ENCODE measurements around the gene GGN.
"Not testable (repeated sequence)": the region's sequence is repeated elsewhere in the genome, so short reads cannot be mapped to it uniquely, and the experiment has no call there.

Gene GGN

DNA sequence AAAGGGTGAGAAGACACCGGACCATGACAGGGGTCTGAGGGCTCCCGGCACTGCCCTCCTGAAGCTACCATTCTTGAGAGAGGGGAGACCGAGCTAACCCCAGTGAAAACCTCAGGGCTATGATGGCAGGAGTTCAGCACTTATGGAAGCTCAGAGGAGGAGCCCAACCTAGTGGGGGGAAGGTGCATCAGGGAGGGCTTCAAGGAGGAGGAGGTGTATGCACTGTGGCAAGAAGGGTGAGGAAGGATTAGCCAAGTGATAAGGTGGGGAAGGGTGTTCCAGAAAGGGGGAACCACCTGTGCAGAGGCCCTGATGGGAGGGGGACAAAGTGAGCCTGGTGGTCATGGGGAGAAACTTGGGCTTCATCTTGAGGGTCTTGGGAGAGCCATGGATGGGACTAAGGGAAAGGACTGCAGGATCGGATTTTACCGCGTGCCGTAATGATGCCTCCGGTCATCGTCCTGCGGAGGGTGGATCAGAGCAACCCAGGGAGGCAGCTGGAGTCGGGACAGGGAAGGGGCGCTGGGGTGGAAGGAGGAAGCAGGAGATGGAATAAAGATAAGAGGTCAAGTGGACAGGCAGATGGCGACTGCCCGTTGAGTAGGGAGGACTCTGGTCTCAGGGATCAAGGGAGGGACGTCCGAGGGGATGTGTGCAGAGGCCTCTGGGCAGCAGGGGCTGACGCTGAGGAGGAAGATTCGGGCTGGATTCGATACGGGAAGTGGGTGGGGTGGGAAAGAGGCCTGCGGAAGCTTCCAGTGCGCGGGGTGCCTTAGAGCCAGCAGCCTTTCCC, 26.8 kb downstream of the GGN start:
- peak; percentile 35 for DNase-seq

DNA sequence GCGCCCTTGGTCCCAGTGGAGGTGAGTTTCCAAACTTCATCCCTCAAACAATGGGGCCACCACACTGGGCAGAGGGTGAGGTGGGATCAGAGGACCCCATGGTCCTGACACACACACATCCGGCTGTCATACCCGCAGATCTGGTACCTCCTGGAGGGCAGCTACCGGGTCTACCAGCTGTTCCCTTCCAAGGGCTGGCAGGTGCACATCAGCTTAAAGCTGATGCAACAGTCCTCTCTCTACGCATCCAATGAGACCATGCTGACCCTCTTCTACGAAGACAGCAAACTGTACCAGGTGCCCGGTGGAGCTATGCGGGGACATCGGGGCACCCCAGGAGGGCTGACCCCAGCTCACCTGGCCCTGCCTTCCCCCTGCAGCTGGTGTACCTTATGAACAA, 27.5 kb downstream of the GGN start:
- DNase-seq, result peak; percentile 7

DNA sequence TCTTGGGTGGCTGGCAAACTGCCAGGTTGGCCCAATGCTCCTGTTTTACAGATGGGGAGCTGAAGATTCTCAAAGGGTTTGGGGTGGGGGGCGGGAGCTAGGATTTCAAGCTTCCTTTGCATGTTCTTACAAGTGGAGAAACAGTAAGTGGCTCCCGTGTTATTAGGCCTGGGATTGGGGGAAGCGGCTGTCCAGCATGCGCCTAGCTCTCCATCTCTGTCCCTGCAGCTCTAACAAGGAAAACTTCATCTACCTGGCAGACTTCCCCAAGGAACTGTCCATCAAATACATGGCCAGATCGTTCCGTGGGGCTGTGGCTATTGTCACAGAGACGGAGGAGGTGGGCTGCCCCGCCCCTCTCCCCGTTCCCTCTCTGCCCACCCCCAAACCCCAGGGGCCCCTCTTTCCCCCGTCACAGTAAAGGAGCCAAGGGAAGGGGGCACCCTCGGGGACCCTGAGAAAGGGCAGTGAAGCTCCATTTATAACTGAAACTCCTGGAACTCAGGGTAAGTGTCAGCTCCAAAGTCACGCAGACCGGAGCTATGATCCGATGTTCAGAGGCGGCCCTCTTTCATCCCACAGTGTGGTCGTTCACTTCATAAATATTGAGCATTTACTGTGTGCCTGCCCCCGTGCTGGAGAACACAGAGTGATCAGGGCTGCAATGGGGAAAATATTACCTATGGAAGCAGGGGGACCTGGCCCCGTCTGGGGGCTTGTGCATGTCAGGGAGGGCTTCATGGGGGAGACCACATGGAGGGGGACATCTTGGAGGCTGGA, 28.4 kb downstream of the GGN start:
- no peak for DNase-seq

DNA sequence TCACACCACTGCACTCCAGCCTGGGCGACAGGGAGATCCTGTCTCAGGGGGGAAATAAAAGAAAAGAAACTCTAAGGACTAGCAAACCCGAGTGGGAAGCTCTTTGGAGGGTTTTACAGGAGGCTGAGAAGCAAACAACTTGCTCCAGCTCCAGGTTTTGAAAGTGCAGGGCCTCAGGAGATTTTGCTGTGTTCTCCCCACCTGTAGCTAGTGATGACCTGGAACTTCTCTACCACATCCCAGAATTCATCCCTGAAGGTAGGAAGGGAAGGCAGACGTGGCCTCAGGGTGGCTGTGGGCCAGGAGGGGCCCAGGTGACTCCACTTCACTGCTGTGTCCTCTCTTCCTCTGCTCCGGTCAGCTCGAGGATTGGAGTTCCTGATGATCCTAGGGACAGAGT, 29.8 kb downstream of the GGN start:
- no peak for DNase-seq

DNA sequence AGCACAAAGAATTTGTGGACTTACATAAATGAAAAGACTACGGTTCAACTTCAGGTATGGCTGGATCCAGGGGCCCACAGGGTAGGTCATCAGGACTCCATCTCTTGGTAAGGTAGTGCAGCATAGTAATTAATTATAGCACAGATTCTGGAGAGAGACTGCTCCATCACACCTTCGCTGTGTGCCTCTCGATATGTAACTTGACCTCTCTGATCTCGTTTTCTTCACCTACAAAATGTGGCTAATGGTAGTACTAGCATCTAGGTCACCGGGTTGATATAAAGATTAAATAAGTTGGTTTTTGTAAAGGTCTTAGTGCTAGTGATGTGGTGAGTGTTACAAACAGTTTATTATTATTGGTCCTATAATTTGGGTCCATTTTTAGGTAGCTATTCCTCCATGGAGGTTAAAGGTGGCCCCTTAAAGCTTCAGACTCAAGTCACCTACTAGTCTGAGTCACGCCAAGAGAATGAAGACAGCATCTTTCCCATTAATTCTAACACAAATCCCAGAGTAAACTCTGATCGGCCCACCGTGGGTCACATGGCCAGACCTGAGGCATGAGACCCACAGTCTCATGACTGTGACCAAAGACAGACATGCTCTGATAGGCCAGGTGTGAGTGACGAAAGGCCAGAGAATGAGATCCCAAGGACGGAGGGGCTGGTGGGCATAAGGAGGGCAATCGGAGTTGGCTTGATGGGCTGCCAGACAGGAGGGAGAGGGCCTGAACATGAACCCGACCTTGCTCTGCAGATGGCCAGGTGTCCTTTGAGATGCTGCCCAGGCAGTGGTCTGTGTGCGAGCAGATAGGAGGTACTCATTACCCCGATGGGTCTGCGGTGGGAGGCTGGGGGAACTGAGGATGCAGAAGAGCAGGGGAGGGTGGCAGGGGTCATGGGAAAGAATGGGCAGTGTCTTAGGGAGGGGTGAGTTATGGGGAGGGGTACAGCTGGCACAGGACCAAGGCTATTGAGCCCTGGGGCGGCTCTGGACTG, 31.8 kb downstream of the GGN start:
- DNase-seq, result no peak

DNA sequence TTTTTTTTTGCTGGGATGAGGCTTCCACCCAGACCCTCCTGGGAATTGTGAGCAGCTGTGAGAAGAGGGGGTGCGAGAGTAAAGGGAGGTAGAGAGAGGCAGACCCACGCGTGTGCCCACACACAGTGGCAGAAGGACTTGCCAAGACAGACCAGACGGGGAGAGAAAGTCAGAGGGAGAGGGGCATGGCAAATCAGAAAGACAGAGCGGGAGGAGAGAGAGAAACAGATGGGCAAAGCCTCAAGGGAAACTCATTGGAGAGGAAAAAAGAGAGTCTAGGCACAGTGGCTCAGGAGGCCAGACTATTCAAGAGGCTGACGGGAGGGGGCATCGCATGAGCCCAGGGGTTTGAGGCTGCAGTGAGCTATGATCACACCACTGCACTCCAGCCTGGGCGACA, 35.2 kb downstream of the GGN start:
- DNase-seq, result no peak

DNA sequence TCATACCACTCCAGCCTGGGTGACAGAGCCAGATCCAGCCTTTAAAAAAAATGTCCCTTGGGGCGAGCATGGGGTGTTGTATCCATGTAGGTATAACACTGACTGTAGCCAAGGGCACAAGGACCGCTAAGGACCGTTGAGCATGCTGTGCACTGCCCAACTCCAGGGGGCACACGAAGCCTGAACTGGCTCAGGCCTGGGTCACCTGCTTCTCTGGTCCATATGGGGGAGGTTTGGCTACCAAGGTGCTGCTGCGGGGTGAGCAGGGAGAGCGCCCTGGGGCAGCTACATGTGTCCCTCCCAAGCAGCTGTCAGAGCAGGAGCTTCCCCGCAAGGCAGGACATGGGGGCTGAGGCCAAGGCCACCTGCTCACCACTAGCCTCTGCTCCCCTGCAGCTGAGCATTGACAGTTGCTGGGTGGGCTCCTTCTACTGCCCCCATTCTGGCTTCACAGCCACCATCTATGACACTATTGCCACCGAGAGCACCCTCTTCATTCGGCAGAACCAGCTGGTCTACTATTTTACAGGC, 35.9 kb downstream of the GGN start:
- DNase-seq, result no peak

DNA sequence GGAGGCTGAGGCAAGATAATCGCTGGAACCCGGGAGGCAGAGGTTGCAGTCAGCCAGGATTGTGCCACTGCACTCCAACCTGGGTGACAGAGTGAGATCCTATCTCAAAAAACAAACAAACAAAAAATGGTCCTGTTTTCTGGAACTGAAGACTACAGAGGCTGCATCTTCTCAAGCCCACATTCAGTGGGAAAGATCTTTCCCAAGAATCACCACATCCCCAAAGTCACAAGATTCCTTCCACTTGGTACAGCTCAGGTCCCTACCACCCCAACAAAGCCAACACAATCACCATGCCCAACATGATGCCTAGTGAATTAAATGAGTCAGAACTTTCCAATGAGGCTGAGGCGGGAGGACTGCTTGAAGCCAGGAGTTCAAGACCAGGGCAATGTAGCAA, 37.0 kb downstream of the GGN start:
- DNase-seq, result no peak

DNA sequence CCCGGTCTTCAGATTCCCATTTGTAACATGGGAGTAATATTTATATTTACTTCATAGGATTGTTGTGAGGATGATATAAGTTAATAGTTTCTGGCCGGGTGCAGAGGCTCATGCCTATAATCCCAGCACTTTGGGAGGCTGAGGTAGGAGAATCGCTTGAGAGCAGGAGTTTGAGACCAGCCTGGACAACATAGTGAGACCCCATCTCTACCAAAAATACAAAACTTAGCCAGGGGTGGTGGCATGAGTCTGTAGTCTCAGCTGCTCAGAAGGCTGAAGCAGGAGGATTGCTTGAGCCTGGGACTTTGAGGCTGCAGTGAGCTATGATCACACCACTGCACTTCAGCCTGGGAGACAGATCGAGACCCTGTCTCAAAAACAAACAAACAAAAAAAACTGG, 41.0 kb downstream of the GGN start:
- no peak for DNase-seq

DNA sequence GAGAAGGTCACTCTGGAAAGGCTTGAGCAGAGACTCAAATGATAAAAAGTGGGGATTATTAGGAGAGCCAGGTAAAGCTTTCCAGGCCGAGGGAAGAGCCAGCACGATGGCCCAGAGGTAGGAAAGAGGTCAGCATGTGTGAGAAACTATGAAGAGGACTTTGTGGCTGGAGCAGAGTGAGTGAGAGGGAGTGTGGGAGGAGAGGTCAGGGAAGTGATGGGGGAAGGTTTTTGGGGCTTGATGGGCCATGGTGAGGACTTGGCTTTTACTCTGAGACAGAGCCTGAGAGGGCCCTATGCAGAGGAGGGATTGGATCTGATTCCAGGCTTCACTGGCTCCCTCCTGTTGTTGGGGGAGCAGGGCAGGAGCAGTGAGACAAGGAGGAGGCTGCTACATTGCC, 46.9 kb downstream of the GGN start:
- no peak for DNase-seq

DNA sequence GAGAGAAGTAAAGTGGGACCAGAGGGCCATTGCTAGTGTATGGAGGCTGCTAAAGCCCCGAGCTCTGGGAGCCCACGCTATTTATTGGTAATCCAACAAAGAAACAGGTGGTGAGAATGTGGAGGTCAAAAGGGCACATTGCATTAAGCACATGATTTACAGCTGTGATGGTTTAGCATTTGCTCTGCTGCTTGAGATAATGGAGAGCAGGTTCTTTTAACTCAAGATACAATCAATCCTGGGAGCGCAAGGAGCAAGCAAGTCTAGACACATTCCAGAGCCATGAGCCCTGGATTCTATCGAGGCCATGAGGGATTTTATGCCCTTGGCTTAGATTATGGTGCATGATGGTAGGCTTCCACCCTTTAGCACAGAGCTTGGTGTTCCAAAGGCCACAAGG, 48.8 kb downstream of the GGN start:
- not testable (repeated sequence) for DNase-seq

DNA sequence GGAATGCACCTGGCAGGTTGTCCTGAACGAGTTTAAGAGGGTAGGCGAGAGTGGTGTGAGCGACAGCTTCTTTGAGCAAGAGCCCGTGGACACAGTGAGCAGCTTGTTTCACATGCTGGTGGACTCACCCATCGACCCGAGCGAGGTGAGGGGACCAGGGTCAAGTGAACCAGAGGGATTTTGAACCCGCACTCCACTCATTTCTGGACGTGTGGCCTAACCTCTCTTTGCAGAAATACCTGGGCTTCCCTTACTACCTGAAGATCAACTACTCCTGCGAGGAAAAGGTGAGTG, 50.5 kb downstream of the GGN start:
- no peak for DNase-seq

DNA sequence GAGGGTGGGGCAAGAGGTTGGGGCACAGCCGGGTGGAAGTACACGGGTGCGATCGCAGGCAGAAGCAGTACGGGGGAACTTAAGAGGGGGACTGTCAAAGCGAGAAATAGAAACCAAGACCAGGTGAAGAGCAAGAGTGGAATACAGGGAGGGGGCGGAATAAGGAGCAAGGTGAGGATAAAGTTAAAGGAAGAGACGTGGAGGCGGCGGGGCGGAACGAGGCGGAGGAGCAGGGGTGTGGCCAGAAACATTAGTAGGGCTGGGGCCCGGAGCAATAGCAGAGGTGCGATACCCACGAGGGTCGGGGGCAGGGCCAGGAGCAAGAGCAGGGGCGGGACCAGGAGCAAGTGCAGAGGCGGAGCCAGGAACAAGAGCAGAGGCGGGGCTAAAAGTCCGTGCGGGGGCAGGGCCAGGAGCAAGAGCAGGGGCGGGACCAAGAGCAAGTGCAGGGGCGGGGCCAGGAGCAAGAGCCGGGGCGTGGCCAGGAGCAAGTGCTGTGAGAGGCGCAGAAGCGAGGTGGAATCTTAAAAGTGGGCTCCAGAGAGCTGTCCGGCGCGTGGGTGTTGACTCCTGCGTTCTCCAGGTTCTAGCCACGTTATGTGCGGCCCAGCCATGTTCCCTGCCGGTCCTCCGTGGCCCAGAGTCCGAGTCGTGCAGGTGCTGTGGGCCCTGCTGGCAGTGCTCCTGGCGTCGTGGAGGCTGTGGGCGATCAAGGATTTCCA, 51.0 kb downstream of the GGN start:
- peak; percentile 93 for DNase-seq

DNA sequence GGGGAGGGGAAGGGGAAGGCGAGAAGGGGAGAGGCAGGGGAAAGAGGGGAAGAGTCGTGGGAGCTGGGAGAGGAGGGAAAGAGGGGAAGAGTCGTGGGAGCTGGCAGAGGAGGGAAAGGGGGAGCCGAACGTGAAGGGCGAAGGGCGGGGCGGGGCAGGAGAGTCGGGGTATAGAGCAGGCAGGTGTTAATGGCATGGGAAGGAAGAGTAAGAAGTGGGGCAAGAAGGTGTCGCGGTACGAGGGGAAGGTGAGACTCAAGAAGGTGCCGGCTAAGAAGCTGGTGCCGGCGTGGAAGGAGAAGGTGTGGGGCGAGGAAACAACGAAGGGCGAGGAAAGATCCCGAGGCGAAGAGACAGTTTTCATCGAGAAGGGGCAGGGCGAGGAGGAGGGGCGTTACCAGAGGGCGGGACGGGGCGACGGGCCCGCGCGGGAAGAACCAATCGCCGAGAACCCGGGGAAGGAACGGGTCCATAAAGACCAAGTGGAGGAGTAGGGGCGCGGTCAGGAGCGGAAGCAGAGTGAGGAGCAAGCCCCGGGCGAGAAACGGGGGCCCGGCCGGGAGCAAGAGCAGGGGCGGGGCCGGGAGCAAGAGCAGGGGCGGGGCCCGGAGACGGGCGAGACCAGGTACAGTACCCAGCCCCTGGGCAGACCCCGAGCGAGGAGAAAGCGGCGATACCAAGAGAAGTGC, 51.7 kb downstream of the GGN start:
- DNase-seq, result peak; percentile 93
